GM15510 (cell line): ENCODE measurements around the gene UBE2G2.

Source experiments
- POLR2A ChIP-seq: IDR thresholded peaks from 3 replicates; pipeline ENCODE4 v1.6.1; 2011; ENCODE audit warnings: borderline replicate concordance; ENCODE audit not compliant: insufficient read length; ENCODE audit errors: extremely low read depth

The UBE2G2 gene

GRCh38 chr21:44740742-44741141 is 60.9 kb downstream of the UBE2G2 start:
- no peak for TF ChIP-seq POLR2A

GRCh38 chr21:44739316-44739715 is 62.3 kb downstream of the UBE2G2 start:
- no peak for TF ChIP-seq POLR2A

- no peak for TF ChIP-seq POLR2A
Observed at GRCh38 chr21:44738621-44739020, 63.0 kb downstream of the UBE2G2 start.

- TF ChIP-seq POLR2A = no peak
Observed at GRCh38 chr21:44737706-44738354, 63.8 kb downstream of the UBE2G2 start.

- TF ChIP-seq POLR2A = no peak
Observed at GRCh38 chr21:44736291-44737004, 65.2 kb downstream of the UBE2G2 start.

GRCh38 chr21:44735821-44736220 is 65.8 kb downstream of the UBE2G2 start:
- TF ChIP-seq POLR2A = no peak

GRCh38 chr21:44734841-44735240 is 66.8 kb downstream of the UBE2G2 start:
- no peak for TF ChIP-seq POLR2A

GRCh38 chr21:44734026-44734745 is 67.4 kb downstream of the UBE2G2 start:
- no peak for TF ChIP-seq POLR2A

GRCh38 chr21:44732956-44733355 is 68.7 kb downstream of the UBE2G2 start:
- TF ChIP-seq POLR2A = no peak

GRCh38 chr21:44732263-44732662 is 69.4 kb downstream of the UBE2G2 start:
- no peak for TF ChIP-seq POLR2A

GRCh38 chr21:44730951-44731579 is 70.6 kb downstream of the UBE2G2 start:
- TF ChIP-seq POLR2A = no peak

- no peak for TF ChIP-seq POLR2A
Observed at GRCh38 chr21:44730028-44730395, 71.6 kb downstream of the UBE2G2 start.

- TF ChIP-seq POLR2A = no peak
Observed at GRCh38 chr21:44729336-44730027, 72.1 kb downstream of the UBE2G2 start.

GRCh38 chr21:44728716-44729115 is 72.9 kb downstream of the UBE2G2 start:
- no peak for TF ChIP-seq POLR2A

GRCh38 chr21:44727757-44728156 is 73.9 kb downstream of the UBE2G2 start:
- no peak for TF ChIP-seq POLR2A
